H1 (cell line): ENCODE results near the gene NANP. TPM values are rescaled to one million over a fixed set of nuclear protein-coding genes. Genes with fewer than 3 reads are reported as not detected.

Experiments used
- CTCF ChIA-PET: fragments of 300-600 bp; sonication (Branson Sonifier 250); formaldehyde crosslinking; loops from one replicate; lab custom pipeline; 2021; ENCODE audit not compliant: partially characterized antibody; lab: Charles Lee
- POLR2A ChIA-PET: fragments of 300-600 bp; sonication (Branson Sonifier 250); formaldehyde crosslinking; loops from one replicate; lab custom pipeline; 2021; ENCODE audit warnings: inconsistent platforms; ENCODE audit not compliant: partially characterized antibody; lab: Charles Lee
- DNase-seq, 2 experiments: peaks; one replicate each; pipeline versions ENCODE4 v3.0.0 to v3.0.0-alpha.2; 2010 to 2022; ENCODE audit warnings: low spot score in 2 of 2, low read depth in 1 of 2, mixed read lengths in 1 of 2
- FAIRE-seq: peaks from 2 replicates; lab custom pipeline; 2011; peaks lifted over from hg19 to GRCh38; lab: Jason Lieb, UNC
- H2AFZ ChIP-seq: 2 replicates; pipeline ENCODE4 v1.8.1; 2012; ENCODE audit warnings: low read length, inconsistent platforms
- H2AK5ac ChIP-seq: 2 replicates; pipeline ENCODE4 v1.6.1; 2013; ENCODE audit warnings: low read depth, low read length
- H2BK120ac ChIP-seq: replicated peaks from 2 replicates; pipeline ENCODE3; 2013; ENCODE audit warnings: low read depth, low read length, inconsistent platforms
- H2BK12ac ChIP-seq: 2 replicates; pipeline ENCODE4 v1.6.1; 2013; ENCODE audit warnings: low read depth, low read length
- H2BK15ac ChIP-seq: 2 replicates; pipeline ENCODE4 v1.6.1; 2013; ENCODE audit warnings: low read length
- H2BK20ac ChIP-seq: 2 replicates; pipeline ENCODE4 v1.6.1; 2013; ENCODE audit warnings: low read length
- H2BK5ac ChIP-seq: 2 replicates; pipeline ENCODE4 v1.6.1; 2013; ENCODE audit warnings: low read depth, low read length
- H3K14ac ChIP-seq: 2 replicates; pipeline ENCODE4 v1.6.1; 2013; ENCODE audit warnings: inconsistent platforms; ENCODE audit not compliant: insufficient read length
- H3K18ac ChIP-seq: 2 replicates; pipeline ENCODE4 v1.6.1; 2013; ENCODE audit warnings: low read length; ENCODE audit errors: extremely low read depth
- H3K23ac ChIP-seq: 2 replicates; pipeline ENCODE4 v1.6.1; 2013; ENCODE audit warnings: inconsistent platforms; ENCODE audit not compliant: insufficient read length
- H3K23me2 ChIP-seq: 2 replicates; pipeline ENCODE4 v1.6.1; 2013; ENCODE audit warnings: low read depth, low read length
- H3K27ac ChIP-seq: 2 replicates; pipeline ENCODE4 v1.6.1; 2011; ENCODE audit warnings: low read depth, low read length, inconsistent platforms
- H3K27me3 ChIP-seq, 4 experiments: replicated peaks in 1 of 4; 1 replicate in 1 of 4; 2 replicates in 3 of 4; pipeline versions ENCODE4 v1.6.1 to v1.8.1; 2011 to 2013; ENCODE audit warnings: low read length in 3 of 4, mild to moderate bottlenecking in 3 of 4, inconsistent platforms in 2 of 4, mixed read lengths in 2 of 4, moderate library complexity in 1 of 4; ENCODE audit not compliant: control insufficient read depth in 3 of 4, insufficient read depth in 3 of 4; ENCODE audit errors: extremely low read depth in 1 of 4
- H3K36me3 ChIP-seq, 4 experiments: 2 replicates each; pipeline versions ENCODE4 v1.6.1 to v1.8.1; 2011 to 2013; ENCODE audit warnings: mild to moderate bottlenecking in 4 of 4, low read length in 3 of 4, moderate library complexity in 2 of 4, control low read depth in 1 of 4, inconsistent platforms in 1 of 4; ENCODE audit not compliant: insufficient read depth in 4 of 4, control insufficient read depth in 2 of 4
- H3K4ac ChIP-seq: replicated peaks from 2 replicates; pipeline ENCODE3; 2013; ENCODE audit warnings: low read length, low read depth, mixed read lengths, inconsistent platforms; ENCODE audit not compliant: insufficient read length
- H3K4me1 ChIP-seq, 4 experiments: replicated peaks in 1 of 4; 1 replicate in 1 of 4; 2 replicates in 3 of 4; pipeline versions ENCODE4 v1.6.1 to v1.8.1; 2011 to 2013; ENCODE audit warnings: low read length in 3 of 4, inconsistent platforms in 2 of 4, mixed read lengths in 1 of 4; ENCODE audit not compliant: insufficient read depth in 4 of 4, control insufficient read depth in 3 of 4
- H3K4me2 ChIP-seq, 2 experiments: 2 replicates each; pipeline versions ENCODE4 v1.6.1 to v1.8.1; 2011 to 2013; ENCODE audit warnings: low read depth in 2 of 2, low read length in 2 of 2, control low read depth in 1 of 2, inconsistent platforms in 1 of 2, mild to moderate bottlenecking in 1 of 2; ENCODE audit not compliant: insufficient read depth in 1 of 2
- H3K4me3 ChIP-seq, 4 experiments: fragments of 200-600, 300-600 bp in 1 of 4; sonication (generic), shearing (Covaris generic), sonication (Bioruptor Twin) in 1 of 4; 2 replicates each; pipeline versions ENCODE4 v1.5.1 to v1.8.1; 2011 to 2016; ENCODE audit warnings: low read length in 4 of 4, low read depth in 3 of 4, control low read depth in 2 of 4, inconsistent platforms in 2 of 4, mild to moderate bottlenecking in 2 of 4, mixed read lengths in 1 of 4, moderate library complexity in 1 of 4; ENCODE audit not compliant: insufficient read depth in 2 of 4; ENCODE audit errors: extremely low read depth in 1 of 4
- H3K56ac ChIP-seq: replicated peaks from 2 replicates; pipeline ENCODE3; 2013; ENCODE audit warnings: low read depth, mild to moderate bottlenecking, mixed read lengths, low read length, inconsistent platforms; ENCODE audit not compliant: insufficient read length
- H3K79me1 ChIP-seq: 2 replicates; pipeline ENCODE4 v1.6.1; 2013; ENCODE audit warnings: low read depth, low read length, control low read depth
- H3K79me2 ChIP-seq, 2 experiments: 2 replicates each; pipeline versions ENCODE4 v1.6.1 to v1.8.1; 2012 to 2013; ENCODE audit warnings: low read length in 2 of 2, mild to moderate bottlenecking in 2 of 2, inconsistent platforms in 1 of 2; ENCODE audit not compliant: insufficient read depth in 2 of 2, control insufficient read depth in 1 of 2
- H3K9ac ChIP-seq, 4 experiments: replicated peaks in 1 of 4; 1 replicate in 1 of 4; 2 replicates in 3 of 4; pipeline versions ENCODE4 v1.6.1 to v1.8.1; 2011 to 2013; ENCODE audit warnings: low read depth in 3 of 4, low read length in 3 of 4, control low read depth in 2 of 4, mild to moderate bottlenecking in 2 of 4, moderate library complexity in 2 of 4, inconsistent platforms in 1 of 4; ENCODE audit errors: extremely low read depth in 1 of 4
- H3K9me3 ChIP-seq, 2 experiments: 2 replicates each; pipeline versions ENCODE4 v1.6.1 to v1.8.1; 2012 to 2013; ENCODE audit warnings: mild to moderate bottlenecking in 2 of 2, moderate library complexity in 2 of 2, control low read depth in 1 of 2, inconsistent platforms in 1 of 2, low read depth in 1 of 2, low read length in 1 of 2, mixed read lengths in 1 of 2; ENCODE audit not compliant: insufficient read depth in 2 of 2
- H4K20me1 ChIP-seq, 2 experiments: replicated peaks in 1 of 2; 2 replicates each; pipeline versions ENCODE3 to v1.8.1; 2011 to 2013; ENCODE audit warnings: inconsistent platforms in 2 of 2, low read length in 2 of 2, mild to moderate bottlenecking in 1 of 2; ENCODE audit not compliant: insufficient read depth in 2 of 2, control insufficient read depth in 1 of 2
- H4K5ac ChIP-seq: 2 replicates; pipeline ENCODE4 v1.6.1; 2013; ENCODE audit warnings: low read length, low read depth, mixed read lengths, inconsistent platforms; ENCODE audit not compliant: insufficient read length
- H4K8ac ChIP-seq: 2 replicates; pipeline ENCODE4 v1.8.0; 2013; ENCODE audit warnings: mild to moderate bottlenecking, moderate library complexity, low read length, inconsistent platforms; ENCODE audit not compliant: insufficient read depth; ENCODE audit errors: extremely low read depth
- H4K91ac ChIP-seq: replicated peaks from 2 replicates; pipeline ENCODE3; 2013; ENCODE audit warnings: low read length, mixed read lengths, inconsistent platforms; ENCODE audit not compliant: insufficient read length
- HDAC2 ChIP-seq, 2 experiments: fragments of 300-600 bp in 1 of 2; sonication (generic) in 1 of 2; IDR thresholded peaks; 2 replicates each; pipeline ENCODE4 v1.6.1; 2011 to 2012; ENCODE audit warnings: low read depth in 2 of 2, low read length in 2 of 2, mild to moderate bottlenecking in 2 of 2, moderate library complexity in 2 of 2, borderline replicate concordance in 1 of 2, inconsistent platforms in 1 of 2
- NRF1 ChIP-seq: IDR thresholded peaks from 2 replicates; pipeline ENCODE4 v1.6.1; 2011; ENCODE audit warnings: mild to moderate bottlenecking, low read depth, low read length, improper control_type of control experiment
- RAD21 ChIP-seq, 2 experiments: IDR thresholded peaks in 1 of 2; conservative IDR thresholded peaks in 1 of 2; 2 replicates each; pipeline ENCODE4 v1.6.1; 2011; ENCODE audit warnings: low read depth in 2 of 2, low read length in 2 of 2, improper control_type of control experiment in 1 of 2, inconsistent platforms in 1 of 2, mild to moderate bottlenecking in 1 of 2, moderate library complexity in 1 of 2
- RBBP5 ChIP-seq: IDR thresholded peaks from 2 replicates; pipeline ENCODE4 v1.7.1; 2012; ENCODE audit warnings: low read depth, mild to moderate bottlenecking, inconsistent platforms, low read length, moderate library complexity, borderline replicate concordance
- SAP30 ChIP-seq: fragments of 300-600 bp; sonication (generic); IDR thresholded peaks from 2 replicates; pipeline ENCODE4 v1.7.1; 2012; ENCODE audit warnings: low read length, moderate library complexity, mild to moderate bottlenecking, inconsistent platforms; ENCODE audit not compliant: insufficient read depth, insufficient replicate concordance
- SP4 ChIP-seq: IDR thresholded peaks from 2 replicates; pipeline ENCODE4 v1.6.1; 2012; ENCODE audit warnings: low read length, inconsistent platforms
- YY1 ChIP-seq: IDR thresholded peaks from 2 replicates; pipeline ENCODE4 v1.6.1; 2011; ENCODE audit warnings: low read depth, mild to moderate bottlenecking, low read length
- WGBS, 2 experiments: shearing (Covaris generic) in 1 of 2; methylation state at CpG; one replicate each; pipeline versions ENCODE4 v1.1.6 to v1.1.7; 2013 to 2015; ENCODE audit warnings: low lambda C conversion rate in 2 of 2, mixed read lengths in 2 of 2, inconsistent platforms in 1 of 2, low coverage in 1 of 2, missing lambda C conversion rate in 1 of 2; ENCODE audit not compliant: insufficient replicate concordance in 2 of 2, insufficient coverage in 1 of 2, insufficient read length in 1 of 2; ENCODE audit errors: extremely low coverage in 1 of 2, missing lambda C conversion rate in 1 of 2; 5-methylcytosine and 5-hydroxymethylcytosine counted together
- polyA plus RNA-seq, 7 experiments: library from polyadenylated mRNA; depleted of rRNA in 3 of 7; stranded (reverse) in 5 of 7; unstranded in 2 of 7; fragments of >200 nt in 5 of 7; fragments of 200-250 nt in 2 of 7; gene quantifications; 1 replicate in 5 of 7; 2 replicates in 1 of 7; 4 replicates in 1 of 7; pipeline versions ENCODE4 v1.2.1 to v1.2.3, GENCODE V29; 2011 to 2013; ENCODE audit warnings: missing spikeins in 2 of 7, mixed read lengths in 2 of 7
- total RNA-seq: library from RNA; stranded (reverse); fragmentation: NEBNext Ultra II Directional; extraction: Animal tissue kit (Norgen Biotek cat#: 25700); gene quantifications from 2 replicates; pipeline ENCODE4 v1.2.1, GENCODE V29; 2021

NANP gene
- total and polyA plus RNA-seq, 2 of the 8 experiments (the other 6 are each of a cell fraction or from before 2014, with no cell fraction given): 3.8 to 6.2 TPM

DNA sequence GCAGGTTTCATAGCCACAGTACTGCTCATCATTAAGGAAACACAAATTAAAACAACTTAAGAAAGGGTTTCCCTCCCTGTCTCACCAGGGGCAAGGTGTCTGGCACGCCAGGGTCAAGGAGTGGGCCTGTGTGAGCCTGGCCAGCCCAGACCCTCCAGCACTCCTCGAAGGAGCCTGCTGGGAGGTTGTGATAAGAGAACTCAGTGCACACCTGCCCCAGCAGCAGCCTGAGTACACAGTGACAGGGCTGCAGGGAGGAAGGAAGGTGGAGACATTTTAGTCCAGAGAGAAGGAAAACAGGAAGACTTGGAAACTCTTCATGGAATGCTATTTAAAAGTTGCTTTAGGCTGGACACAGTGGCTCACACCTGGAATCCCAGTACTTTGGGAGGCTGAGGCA lies 52.6 kb downstream of the NANP start:
- no peak overlapping the region for H2AFZ ChIP-seq
- no peak overlapping the region for H2AK5ac ChIP-seq
- no peak overlapping the region for H4K5ac ChIP-seq
- no peaks in the 10 kb centered on the region for H3K9me3 ChIP-seq
- H3K18ac ChIP-seq: no peak overlapping the region
- H2BK15ac ChIP-seq: no peak overlapping the region
- H2BK5ac ChIP-seq: no peak overlapping the region
- H3K23me2 ChIP-seq: no peaks in the 10 kb centered on the region
- H4K8ac ChIP-seq: no peak overlapping the region
- H3K27me3 ChIP-seq: no peaks in the 10 kb centered on the region
- no peak overlapping the region for H3K23ac ChIP-seq
- H2BK120ac ChIP-seq: no peak overlapping the region
- no peak overlapping the region for H3K9ac ChIP-seq
- FAIRE-seq (no peak), DNase-seq (no peak)
- no peaks in the 10 kb centered on the region for H3K36me3 ChIP-seq
- H4K91ac ChIP-seq: no peak overlapping the region
- H3K79me1 ChIP-seq: peaks cover 7% of the 10 kb centered on the region
- ChIA-PET POLR2A (interaction anchor here (3.2 kb wide), 1 partner anchor 14 kb away, joined by 15 read pairs; the partner anchor contains the start of gene NINL), CTCF (no interaction called here)
- H2BK12ac ChIP-seq: no peak overlapping the region
- H3K4me3 ChIP-seq: no peak overlapping the region
- no peak overlapping the region for H3K14ac ChIP-seq
- H3K79me2 ChIP-seq: peaks cover 0 to 84% of the 10 kb centered on the region in 2 experiments; a peak in 3 of 4 replicates
- H3K4ac ChIP-seq: no peak overlapping the region
- H2BK20ac ChIP-seq: no peak overlapping the region
- H3K56ac ChIP-seq: no peak overlapping the region
- peaks cover 3 to 15% of the 10 kb centered on the region in 2 experiments for H4K20me1 ChIP-seq
- no peak overlapping the region for H3K4me2 ChIP-seq
- H3K4me1 ChIP-seq: peaks cover 0 to 2% (median 0%) of the 10 kb centered on the region in 4 experiments; a peak in 2 of 7 replicates
- no peak overlapping the region for H3K27ac ChIP-seq
- 94% methylated on average over 2 of the region's 2 CpGs; no CpG with 5 or more reads in 1 of the 2 experiments for WGBS, 2 experiments
- TF ChIP-seq SAP30 (no peak), NRF1 (no peak), RAD21 (IDR thresholded peaks at IDR 0.05 in 1 of 2, conservative IDR thresholded peaks at IDR 0.05 in 1 of 2; ENCODE audit: low read depth in 2 of 2, low read length in 2 of 2) (no peak), SP4 (no peak), RBBP5 (no peak), HDAC2 (IDR thresholded peaks at IDR 0.05; ENCODE audit: borderline replicate concordance in 1 of 2, low read depth in 2 of 2, low read length in 2 of 2) (no peak), YY1 (no peak)
